GM19035 (cell line): ENCODE results near the gene SALL4.
"Not testable (repeated sequence)": the region's sequence is repeated elsewhere in the genome, so short reads cannot be mapped to it uniquely, and the experiment has no call there.

Source experiments
- ATAC-seq: cut with Tn5 transposase; IDR thresholded peaks from one replicate; pipeline ENCODE4 v1.9.1; 2021; ENCODE audit not compliant: unreplicated experiment

Gene SALL4

DNA sequence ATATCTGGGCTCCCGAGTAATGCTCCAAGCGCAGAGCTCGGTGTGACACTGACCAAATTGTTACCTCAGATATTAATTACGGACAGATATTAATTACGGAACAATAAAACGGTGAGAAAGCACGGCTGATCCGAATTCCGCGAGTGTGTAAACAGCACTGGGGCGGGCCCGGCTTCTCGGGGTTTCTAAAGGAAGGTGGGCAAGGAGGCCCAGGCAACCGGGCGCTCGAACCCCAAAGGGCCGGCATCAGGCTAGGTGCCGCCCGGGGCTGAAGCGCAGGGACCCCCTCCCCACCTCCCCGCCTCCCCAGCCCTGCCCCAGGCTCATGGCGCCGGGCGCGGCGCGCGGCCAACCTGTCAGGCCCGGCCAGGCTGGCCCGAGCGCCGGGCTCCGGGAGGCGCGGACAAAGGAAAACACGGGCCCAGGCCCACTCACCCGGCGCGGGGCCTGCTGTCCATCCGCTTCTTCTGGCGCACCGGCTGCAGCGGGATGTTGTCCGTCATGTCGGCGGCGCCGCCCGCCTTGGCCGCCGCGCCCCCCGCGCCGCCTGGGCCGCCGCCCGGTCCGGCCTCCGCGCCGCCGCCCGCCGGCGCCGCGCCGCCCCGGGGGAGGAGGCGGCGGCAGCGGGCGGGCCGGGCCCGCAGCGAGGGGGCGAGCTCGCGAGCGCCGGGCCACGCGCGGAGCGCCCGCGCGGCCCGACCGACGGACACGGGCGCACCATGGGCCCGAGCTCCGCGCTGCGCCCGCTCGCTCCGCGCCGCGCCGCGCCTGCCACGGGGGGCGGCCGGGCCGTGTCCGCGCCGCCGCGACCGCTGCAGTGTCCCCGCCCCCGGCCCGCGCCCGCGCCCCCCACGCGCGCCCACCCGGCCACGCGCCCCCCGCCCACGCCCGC lies 34.2 kb downstream of the SALL4 start, which contains the start of gene ATP9A:
TSS of gene ATP9A (minus strand) at position 524 of the 892 bp plus-strand sequence. CDS start at position 503, 21 bp downstream.
- ATAC-seq: no peak

DNA sequence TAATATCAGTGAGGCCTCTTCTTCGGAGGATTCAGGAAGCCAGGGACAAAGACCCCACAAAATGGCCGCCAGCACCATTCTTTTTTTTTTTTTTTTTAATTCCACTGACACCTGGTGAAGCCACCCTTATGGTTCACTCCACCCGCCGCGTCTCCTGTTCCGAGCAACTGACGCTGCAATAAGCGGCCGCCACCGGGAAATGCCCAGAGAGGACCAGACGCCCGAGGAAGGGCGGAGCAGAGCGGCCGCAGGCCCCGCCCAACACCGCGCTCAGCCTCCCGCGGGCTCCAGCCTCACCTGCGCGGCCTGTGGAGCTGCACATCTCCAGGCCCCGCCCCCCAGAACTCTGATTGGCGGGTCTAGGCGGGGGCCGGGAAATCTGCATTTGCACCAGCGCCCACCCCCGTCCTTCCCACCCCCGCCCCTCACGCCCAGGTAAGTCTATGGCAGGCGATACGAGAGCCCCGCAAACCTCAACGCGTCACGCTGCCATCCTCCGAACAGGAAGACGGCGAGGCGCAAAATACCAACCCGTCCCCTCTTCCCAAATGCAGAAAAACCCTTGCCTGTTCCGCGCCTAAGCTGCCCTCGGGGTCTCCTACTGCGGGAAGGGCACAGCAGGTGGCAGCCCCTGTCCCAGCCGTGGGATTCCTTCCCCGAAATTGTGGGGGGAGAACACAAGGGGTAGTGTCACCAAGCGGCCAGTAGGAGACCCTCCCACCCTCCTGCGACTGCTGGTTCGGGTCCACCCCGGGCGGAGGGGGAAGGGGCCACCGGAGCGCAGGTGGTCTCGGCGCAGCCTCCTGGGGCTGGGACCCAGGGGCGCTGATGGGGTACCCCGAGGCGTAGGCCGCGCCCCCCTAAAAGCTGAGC lies 35.1 kb downstream of the SALL4 start:
- no peak for ATAC-seq

DNA sequence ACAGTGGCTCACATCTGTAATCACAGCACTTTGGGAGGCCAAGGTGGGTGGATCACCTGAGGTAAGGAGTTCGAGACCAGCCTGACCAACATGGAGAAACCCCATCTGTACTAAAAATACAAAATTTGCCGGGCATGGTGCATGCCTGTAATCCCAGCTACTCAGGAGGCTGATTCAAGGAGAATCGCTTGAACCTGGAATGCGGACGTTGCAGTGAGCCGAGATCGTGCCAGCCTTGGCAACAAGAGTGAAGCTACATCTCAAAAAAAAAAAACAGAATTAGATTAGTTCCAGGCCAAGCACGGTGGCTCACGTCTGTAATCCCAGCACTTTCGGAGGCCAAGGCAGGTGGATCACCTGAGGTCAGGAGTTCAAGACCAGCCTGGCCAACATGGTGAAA lies 36.9 kb downstream of the SALL4 start:
- not testable (repeated sequence) for ATAC-seq

DNA sequence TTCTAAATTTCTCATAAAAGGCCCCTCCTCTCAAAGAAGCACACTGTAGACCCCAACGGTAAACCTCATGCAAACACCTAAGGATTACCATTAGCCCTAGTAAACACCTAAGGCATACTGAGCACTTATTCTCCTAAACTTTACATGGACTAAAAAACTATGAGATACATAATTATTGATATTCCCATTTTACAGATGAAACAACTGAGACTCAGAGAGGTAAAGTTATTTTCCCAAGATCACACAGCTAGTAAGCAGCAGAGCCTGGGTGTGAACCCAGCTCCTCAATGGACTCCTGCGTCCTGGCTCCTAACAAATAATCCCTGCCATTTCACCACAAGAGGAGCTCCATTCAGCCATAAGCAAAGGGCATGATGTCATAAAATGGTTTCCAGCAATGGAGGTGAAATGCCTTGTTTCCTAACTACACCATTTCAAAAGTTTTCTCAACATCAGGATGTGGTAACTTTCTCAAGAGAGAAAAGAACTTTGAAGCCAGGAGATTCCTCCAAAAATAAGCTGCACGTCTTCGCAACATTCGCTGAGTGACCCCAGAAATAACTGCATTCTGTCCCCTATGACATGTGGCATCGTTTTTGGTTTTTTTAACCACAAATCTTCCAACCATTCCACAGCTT lies 38.2 kb downstream of the SALL4 start:
- ATAC-seq: no peak

DNA sequence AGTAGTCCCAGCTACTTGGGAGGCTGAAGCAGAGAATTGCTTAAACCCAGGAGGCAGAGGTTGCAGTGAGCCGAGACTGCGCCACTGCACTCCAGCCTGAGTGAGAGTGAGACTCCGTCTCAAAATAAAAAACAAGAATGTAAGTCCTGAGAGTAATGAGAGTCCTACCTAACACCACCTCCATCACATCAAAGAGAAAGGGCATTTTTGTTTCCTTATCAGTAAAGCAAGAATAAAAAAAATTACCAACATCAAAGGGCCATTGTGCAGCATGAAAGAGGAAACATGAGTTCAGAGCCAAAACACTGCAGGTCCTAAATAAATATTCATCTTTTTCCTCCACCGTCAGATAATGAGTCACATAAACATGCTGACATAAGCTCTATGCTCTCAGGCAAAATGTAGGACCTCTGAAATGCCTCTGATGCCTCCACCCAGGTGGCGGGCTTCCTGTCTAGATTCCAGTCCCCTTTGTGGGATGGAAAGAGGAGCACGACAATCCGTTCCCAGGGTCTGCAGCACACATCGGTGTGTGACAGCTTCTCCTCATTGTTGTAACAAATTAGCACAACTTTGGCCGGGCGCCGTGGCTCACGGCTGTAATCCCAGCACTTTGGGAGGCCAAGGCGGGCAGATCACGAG lies 41.3 kb downstream of the SALL4 start:
- ATAC-seq: no peak

DNA sequence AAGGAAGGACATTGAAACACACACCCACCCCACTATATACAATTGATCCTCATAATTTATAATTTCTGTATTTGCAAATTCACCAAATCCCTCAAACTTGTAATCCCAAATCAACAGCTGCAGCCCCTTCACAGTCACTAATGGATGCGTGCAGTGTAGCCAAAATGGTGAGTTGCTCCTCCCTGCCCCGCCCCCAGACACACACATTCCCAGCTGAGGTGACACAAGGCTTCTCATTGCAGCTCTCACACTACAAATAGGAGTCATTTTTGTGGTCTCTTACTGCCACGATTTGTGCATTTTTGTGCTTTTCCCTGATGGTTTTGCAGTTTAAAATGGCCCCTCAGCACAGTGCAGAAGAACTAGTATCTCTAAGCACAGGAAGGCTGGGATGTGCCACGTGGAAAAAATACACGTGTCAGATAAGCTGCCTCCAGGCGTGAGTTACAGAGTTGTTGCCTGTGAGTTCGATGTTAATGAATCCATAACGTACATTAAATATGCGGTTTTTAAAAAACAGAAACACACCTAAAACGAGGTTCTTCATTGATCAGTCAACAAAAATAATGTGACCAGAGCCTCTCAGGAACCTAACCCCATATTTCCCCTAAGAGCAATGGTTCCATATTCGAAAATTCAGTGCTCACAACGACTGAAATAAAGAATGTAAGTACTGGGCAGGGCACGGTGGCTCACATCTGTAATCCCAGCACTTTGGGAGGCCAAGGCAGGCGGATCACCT lies 42.4 kb downstream of the SALL4 start:
- ATAC-seq: no peak

DNA sequence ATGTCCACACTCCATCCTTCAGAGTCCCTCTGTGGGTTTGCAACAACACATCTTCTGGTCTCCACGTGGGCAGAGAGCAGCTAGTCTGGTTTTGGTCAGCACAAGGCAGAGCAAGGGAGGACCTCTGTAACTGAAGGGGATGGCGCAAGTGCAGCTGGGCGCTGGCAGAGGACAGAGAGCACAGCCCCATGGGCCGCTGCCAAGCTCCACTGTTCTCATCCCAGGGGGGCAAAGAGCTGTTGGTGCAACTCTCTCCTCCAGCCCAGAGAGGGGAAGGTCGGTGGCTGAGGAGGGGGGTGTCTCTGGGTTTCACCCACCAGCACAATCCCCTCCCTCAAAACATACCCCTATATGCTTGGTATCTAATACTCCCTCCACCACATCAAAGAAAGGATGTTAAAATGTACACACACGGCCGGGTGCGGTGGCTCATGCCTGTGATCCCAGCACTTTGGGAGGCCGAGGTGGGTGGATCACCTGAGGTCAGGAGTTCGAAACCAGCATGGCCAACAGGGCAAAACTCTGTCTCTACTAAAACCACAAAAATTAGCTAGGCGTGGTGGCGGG lies 43.3 kb downstream of the SALL4 start:
- no peak for ATAC-seq

DNA sequence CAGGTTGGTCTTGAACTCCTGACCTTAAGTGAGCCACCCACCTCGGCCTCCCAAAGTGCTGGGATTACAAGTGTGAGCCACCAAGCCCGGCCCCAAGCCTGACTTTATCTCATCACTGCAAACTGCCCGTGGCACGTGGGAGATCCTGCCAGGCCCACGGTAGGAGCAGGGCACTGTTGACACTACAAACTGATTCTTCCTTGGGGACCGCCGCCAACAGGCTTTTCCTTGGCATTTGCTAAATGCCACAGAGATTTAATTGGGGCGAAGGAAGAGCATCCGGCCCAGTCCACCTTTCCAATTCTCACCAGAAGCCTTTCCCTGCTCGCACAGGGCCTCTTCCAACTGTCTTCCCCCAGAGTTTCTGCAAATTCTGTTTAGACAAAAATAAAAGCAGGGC lies 45.1 kb downstream of the SALL4 start:
- no peak for ATAC-seq

DNA sequence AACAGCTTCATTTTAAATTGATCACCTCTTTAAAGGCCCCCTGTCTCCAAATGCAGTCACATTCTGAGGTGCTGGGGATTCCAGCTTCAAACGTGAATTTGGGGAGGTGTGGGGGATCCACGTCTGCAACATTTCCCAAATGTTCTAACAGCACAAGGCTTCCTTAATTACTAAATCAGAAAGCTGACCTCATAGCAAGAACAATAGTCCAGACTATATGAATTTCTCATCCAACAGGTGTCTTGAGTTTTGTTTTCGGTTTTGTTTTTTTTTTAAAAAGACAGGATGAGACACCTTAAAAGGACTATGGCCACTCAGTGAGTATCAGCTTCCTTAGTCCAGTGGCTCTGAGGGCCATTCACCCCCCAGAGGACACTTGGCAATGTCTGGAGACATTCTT lies 45.7 kb downstream of the SALL4 start:
- no peak for ATAC-seq

DNA sequence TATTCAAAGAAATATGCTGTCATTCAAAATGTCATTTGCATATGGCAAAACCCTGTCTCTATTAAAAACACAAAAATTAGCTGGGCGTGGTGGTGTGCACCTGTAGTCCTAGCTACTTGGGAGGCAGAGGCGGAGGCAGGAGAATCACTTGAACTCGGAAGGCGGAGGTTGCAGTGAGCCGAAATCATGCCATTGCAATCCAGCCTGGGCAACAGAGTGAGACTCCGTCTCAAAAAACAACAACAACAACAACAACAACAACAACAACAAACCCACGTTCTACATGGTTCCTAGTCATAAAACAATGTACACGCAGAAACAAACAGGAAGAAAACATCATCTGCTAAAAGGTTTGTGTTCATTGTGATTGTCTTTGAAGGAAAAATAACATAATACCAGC lies 49.1 kb downstream of the SALL4 start:
- ATAC-seq: not testable (repeated sequence)

DNA sequence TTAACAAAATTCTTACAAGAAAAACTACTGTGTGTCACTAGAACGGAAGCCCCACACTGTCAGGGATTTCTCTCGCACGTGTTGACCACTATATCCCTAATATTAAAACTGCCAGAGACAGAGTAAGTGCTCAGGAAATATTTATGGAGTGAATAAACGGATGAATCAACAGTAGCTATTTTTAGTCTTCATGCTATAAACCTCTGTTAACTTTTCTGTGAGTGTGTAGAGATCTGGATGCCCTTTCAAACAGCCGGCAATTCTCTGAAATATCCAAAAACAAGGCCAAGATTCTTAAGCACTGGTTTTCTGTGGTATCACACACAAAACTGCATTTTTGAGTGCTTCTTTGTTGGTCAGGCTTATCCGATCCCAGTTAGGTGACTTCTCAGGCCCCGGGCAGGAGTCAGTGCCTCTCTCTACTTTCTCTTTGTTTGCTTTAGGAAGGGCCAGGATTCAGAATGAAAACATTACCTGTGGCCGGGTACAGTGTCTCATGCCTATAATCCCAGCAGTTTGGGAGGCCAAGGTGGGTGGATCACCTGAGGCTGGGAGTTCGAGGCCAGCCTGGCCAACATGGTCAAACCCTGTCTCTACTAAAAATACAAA lies 49.9 kb downstream of the SALL4 start:
- ATAC-seq: no peak

DNA sequence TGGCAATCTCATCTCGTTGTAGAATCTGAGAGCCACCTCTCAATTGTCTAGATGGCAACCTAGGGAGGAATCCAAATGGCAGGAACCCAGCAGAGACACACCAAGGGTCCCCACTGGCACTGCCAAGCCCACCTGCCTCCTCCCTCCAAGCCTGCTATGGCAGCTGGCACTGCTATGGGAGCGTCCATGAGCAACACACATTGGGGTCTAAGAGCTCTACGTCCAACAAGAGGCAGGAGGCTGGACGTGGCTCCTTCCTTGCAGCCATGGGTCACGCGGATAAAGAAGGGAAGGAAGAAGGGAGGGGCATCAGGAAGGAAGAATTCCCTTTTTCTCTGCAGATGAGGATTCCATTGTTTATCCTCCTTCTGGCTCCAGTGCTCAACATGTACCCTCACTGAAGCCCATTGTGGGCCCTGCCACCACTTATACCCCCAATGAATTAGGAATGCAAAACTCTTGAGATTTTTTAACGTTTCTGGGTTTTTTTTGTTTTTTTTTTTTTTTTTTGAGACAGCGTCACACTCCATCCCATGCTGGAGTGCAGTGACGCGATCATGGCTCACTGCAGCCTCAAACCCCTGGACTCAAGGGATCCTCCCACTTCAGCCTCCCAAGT lies 51.4 kb downstream of the SALL4 start:
- no peak for ATAC-seq

DNA sequence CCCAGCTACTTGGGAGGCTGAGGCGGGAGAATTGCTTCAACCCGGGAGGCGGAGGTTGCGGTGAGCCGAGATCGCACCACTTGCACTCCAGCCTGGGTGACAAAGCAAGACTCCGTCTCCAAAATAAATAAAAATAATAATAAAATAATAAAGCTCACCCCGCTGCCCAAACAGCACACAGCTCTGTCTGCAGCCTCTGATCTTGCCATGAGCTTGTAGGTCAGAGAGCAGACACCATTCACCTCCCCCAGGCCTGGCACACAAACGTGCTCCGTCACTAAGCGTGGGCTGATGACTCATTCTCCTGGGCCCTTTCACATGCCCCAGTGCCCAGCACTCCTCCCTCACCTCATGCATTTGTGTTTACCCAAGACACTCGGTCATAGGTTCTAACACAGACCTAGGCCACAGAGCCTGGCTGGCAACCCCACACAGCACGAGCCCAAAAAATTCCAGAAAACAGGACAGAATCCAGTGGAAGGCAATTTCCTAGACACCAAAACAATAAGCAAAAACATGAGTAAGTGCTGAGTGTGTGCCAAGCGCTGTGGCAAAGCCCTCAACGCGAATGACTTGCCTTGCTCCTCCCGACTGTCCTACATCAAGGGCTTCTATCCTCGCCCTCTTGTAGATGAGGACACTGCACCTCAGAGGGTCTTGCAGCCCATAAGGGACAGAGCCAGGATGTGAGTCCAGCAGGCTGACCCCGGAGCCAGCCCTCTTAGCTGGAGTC lies 52.1 kb downstream of the SALL4 start:
- ATAC-seq: no peak

DNA sequence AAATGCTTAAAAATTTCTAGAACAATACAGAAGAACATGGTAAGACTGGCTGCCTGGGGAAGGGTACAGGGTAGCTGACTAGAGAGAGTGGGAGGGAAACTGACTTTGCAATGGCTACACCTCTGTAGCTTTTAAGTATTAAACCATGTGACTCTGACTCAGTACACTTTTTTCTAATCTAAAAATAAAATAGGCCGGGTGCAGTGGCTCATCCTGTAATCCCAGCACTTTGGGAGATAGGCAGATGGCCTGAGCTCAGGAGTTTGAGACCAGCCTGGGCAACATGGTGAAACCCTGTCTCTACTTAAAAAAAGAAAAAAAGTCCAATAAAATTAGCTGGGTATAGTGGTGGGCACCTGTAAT lies 52.7 kb downstream of the SALL4 start:
- ATAC-seq: no peak

DNA sequence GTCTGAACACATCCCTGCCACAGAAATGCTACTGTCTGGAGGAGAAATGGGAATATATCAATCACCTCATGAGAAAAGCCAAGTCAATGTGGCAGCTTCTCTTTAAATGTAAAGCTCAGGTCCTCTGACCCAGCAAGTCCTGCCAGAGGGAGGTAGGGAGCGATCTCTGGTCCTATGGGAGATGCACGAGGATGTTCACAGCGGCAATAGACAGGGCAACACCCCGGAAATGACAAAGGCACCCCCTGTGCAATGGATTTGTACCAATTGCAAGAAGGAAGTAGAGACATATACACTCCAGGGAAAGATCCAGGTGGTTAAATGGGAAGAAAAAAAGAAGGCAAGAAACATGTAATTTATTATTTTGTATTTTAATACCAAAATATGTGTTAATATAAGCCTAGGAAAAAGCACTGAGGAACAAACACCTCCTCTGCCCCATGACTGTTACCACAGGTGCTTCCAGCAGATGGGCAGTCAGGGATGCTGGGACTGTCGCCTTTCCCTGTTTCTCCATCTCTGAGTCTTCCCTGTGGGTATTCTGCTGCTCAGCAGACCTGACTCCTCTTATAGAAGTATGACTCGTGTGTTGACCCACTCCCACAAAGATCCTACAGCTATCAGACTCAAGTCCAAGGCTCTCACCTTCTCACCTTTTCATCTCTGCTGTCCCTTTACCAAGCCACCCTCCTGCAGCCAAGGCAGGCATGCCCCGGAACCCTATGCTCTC lies 55.0 kb downstream of the SALL4 start:
- ATAC-seq: no peak

DNA sequence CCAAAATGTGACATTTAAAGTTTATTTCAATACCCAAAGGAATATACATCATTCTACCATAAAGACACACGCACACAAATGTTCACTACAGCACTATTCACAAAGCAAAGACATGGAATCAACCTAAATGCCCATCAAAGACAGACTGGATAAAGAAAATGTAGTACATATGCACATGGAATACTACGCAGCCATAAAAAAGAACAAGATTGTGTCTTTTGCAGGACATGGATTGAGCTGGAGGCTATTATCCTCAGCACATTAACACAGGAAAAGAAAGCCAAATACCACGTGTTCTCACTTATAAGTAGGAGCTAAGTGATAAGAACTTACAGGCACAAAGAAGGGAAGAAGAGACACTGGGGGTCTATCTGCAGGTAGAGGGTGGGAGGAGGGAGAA lies 56.5 kb downstream of the SALL4 start:
- no peak for ATAC-seq

DNA sequence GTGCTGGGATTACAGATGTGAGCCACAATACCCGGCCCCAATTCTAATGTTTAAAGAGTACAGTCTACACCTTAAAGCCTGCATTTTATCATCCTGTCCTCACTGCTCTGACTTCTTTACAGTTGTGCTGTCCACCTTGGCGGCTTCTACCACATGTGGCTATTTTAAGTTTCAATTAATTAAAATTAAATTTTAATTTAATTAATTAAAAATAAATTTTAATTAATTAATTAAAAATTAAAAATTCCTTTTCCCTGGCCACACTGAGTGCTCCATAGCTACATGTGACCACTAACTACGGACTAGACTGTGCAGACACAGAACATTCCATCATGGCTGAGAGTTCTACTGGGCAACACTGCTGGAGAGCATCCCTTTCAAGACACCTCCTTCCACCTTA lies 61.5 kb downstream of the SALL4 start:
- ATAC-seq: no peak

DNA sequence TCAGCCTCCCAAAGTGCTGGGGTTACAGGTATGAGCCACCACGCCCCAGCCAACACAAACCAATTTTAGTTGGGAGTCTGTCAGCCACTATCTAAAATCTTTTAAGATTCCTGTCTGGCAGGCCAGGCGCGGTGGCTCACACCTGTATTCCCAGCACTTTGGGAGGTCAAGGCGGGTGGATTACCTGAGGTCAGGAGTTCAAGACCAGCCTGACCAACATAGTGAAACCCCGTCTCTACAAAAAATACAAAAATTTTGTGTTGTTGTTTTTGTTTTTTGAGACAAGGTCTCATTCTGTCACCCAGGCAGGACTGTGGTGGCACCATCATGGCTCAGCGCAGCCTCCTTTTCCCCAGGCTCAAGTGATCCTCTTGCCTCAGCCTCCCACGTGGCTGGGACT lies 62.0 kb downstream of the SALL4 start:
- ATAC-seq: not testable (repeated sequence)
